Activated effector memory CD4-positive, alpha-beta T cell treated with Interleukin-2 at 50 U/mL for 16 hours (primary cell): Measurements from ENCODE around the gene BARHL1.

Source experiments
- DNase-seq: peaks from one replicate; pipeline ENCODE4 v3.0.0-alpha.2; 2020

Gene BARHL1

GRCh38 chr9:132582276-132582785, at the start of gene BARHL1:
Gene BARHL1, plus strand, starts transcription at chr9:132582606. Its CDS starts 192 bp downstream, at chr9:132582798.
- no peak for DNase-seq

- DNase-seq = no peak
Observed at GRCh38 chr9:132534832-132535231, 47.6 kb upstream of the BARHL1 start.

- DNase-seq = no peak
Observed at GRCh38 chr9:132536124-132536523, 46.3 kb upstream of the BARHL1 start.

GRCh38 chr9:132537352-132537751, 45.1 kb upstream of the BARHL1 start:
- no peak for DNase-seq

GRCh38 chr9:132538071-132538470, 44.3 kb upstream of the BARHL1 start:
- DNase-seq = no peak

- DNase-seq = no peak
Observed at GRCh38 chr9:132539096-132539495, 43.3 kb upstream of the BARHL1 start.

GRCh38 chr9:132541051-132541450, 41.4 kb upstream of the BARHL1 start:
- DNase-seq = no peak

GRCh38 chr9:132541870-132542830, 40.3 kb upstream of the BARHL1 start:
- DNase-seq = no peak

GRCh38 chr9:132543251-132543650, 39.2 kb upstream of the BARHL1 start:
- DNase-seq = no peak

GRCh38 chr9:132543960-132544359, 38.4 kb upstream of the BARHL1 start:
- no peak for DNase-seq

GRCh38 chr9:132545578-132545977, 36.8 kb upstream of the BARHL1 start:
- DNase-seq = no peak

GRCh38 chr9:132546148-132547051, 36.0 kb upstream of the BARHL1 start:
- DNase-seq = no peak

GRCh38 chr9:132547052-132547431, 35.4 kb upstream of the BARHL1 start:
- DNase-seq = no peak

GRCh38 chr9:132547436-132547835, 35.0 kb upstream of the BARHL1 start:
- DNase-seq = no peak

GRCh38 chr9:132547976-132548730, 34.3 kb upstream of the BARHL1 start:
- no peak for DNase-seq

- DNase-seq = no peak
Observed at GRCh38 chr9:132548751-132549640, 33.4 kb upstream of the BARHL1 start.

- no peak for DNase-seq
Observed at GRCh38 chr9:132551556-132551955, 30.9 kb upstream of the BARHL1 start.

GRCh38 chr9:132552041-132552440, 30.4 kb upstream of the BARHL1 start:
- no peak for DNase-seq

- DNase-seq = no peak
Observed at GRCh38 chr9:132554755-132555154, 27.7 kb upstream of the BARHL1 start.

- no peak for DNase-seq
Observed at GRCh38 chr9:132555528-132555927, 26.9 kb upstream of the BARHL1 start.

- DNase-seq = no peak
Observed at GRCh38 chr9:132556235-132556634, 26.2 kb upstream of the BARHL1 start.

GRCh38 chr9:132556714-132557113, 25.7 kb upstream of the BARHL1 start:
- DNase-seq = no peak
